ENCODE results near the gene GCSAM.

GCSAM gene, protein sequence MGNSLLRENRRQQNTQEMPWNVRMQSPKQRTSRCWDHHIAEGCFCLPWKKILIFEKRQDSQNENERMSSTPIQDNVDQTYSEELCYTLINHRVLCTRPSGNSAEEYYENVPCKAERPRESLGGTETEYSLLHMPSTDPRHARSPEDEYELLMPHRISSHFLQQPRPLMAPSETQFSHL

DNA sequence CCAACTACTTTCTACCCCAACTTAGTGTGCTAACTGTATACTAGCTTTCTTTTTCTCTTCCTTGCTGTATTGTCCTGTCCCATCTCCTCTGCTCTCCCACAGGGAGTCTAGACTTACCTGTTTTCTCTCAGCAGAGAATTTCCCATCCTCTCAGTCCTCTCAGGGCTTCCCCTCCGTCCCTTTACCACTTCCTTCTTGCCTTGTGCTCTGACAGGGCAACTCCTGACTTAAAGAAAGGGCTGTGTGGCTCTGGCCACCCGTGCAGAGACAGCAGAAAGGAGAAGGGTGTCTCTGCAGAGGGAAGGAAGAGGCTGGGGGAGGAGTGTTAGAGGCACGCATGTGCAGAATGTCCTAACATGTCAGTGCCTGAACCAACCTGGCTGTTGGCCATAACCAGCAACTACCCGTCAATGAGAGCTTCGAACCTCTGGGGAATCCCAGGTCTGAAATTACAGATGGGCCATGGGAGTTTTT is at the start of gene GCSAM:
TSS of gene GCSAM (minus strand) at position 274 of the 474 bp plus-strand sequence. CDS start at position 146, 128 bp downstream.
- intact Hi-C loops (cut with DNase I) = no loop called here
- DNase-seq = peak in 40 of 42 donors; percentile 3 to 67 (median 44)

DNA sequence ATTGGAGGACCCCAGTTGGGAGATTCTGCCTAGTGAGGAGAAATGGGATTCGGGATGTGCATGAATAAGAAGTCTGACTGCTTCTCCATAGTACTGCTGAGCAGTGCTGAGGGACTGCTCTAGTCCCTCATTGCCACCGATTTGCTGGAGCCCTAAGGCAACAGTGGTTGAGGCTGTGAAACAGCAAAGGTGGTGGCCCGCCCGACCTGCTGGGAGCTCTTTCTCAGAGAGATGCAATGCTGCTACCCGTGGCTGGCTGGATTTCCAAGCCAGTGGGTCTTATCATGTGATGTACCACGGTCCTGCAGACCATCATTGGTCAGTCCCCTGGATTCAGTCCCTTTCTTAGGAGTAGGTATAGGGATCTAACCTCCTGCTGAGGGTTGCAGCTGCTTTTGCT is 42.6 kb upstream of the GCSAM start:
- DNase-seq = no peak
- intact Hi-C loops (cut with DNase I) = no loop called here

DNA sequence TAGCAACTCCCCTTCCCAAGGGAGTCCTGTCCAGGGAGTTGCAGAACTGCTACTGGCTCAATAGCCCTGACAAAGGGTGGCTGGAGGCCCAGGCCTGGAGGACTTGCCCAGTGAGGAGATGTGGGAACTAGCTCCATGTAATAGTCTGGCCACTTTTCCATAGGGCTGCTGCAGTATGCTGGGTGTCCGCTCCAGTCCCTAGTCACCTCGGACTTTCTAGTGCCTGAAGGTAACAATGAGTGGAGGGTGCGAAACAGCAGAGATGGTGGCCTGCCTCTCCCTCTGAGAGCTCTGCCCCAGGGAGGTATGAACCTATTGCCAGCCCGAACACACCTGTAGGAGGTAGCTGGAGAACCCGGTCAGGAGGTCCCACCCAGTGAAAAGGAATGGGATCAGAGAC is 42.0 kb upstream of the GCSAM start:
- DNase-seq = no peak
- intact Hi-C loops (cut with DNase I) = no loop called here

DNA sequence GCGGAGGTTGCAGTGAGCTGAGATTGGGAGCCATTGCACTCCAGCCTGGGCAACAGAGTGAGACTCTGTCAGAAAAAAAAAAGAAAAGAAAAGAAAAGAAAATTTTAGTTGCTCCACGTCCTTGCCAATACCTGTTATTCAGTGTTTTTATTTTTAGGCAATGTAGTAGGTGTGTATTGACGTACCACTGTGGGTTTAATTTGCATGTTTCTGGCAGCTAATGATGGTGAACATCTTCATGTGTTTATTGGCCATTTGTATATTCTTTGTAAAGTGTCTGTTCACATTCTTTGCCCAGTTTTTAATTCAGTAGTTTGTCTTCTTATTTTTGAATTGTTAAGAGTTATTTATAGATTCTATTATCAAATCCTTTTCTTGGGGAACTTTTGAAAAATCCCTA is 38.1 kb upstream of the GCSAM start:
- intact Hi-C loops (cut with DNase I) = no loop called here
- no peak for DNase-seq

DNA sequence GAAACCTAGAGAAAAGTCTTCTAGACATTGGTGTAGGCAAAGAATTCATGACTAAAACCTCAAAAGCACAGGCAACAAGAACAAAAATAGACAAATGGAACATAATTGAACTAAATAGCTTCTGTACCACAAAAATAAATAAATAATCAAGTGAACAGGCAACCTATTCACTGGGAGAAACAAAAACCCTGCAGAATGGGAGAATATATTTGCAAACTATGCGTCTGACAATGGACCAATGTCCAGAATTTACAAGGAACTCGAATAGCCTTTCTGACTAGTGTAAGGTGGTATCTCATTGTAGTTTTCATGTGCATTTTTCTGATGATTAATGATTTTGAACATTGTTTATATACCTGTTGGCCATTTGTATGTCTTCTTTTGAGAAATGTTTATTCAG is 37.0 kb upstream of the GCSAM start:
- no peak for DNase-seq
- intact Hi-C loops (cut with DNase I) = no loop called here

DNA sequence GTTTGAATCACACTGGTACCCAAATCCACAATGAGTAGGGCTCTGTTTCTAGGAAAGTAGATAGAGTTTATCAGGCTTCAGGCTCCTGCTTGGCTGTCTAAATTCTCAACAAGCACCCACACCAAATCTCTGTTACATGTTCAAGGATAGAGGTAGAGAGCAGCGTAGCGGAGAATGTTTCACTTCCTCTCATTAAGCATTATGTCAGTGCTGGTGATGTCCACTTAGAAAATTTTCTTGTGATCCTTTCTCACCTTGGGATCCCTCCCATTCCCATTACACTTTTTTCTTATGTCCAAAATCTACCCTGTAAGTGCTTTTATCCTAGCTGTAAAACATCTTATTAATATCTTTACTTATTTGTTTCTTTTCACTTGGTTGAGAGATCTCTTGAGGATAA is 34.7 kb upstream of the GCSAM start:
- intact Hi-C loops (cut with DNase I) = no loop called here
- no peak for DNase-seq

DNA sequence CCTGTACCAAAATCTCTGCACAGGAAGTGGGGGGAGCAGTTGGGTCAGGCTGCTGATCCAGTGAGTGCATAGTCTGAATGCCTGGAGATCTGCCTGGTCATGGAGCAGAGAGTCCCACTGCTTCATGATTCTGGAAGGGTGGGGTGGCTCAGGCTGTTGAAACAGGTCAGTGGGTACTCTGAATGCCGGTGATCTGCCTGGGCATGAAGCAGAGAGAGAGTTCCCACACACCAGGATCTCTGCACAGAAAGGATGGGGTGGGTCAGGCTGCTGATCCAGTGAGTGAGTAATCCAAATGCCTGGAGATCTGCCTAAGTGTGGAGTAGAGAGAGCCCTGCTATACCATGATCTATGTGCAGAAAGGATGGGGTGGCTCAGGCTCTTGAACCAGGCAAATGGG is 16.1 kb upstream of the GCSAM start:
- no peak for DNase-seq
- intact Hi-C loops (cut with DNase I) = no loop called here

DNA sequence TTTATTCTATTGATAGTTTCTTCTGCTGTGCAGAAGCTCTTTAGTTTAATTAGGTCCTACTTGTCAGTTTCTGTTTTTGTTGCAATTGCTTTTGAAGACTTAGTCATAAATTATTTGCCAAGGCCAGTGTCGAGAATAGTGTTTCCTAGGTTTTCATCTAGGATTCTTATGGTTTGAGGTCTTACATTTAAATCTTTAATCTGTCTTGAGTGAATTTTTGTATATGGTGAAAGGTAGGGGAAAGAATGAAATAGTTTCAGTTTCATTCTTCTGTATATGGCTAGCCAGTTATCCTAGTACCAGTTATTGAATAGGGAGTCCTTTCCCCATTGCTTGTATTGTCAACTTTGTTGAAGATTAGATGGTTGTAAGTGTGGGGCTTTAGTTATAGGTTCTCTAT is 10.6 kb upstream of the GCSAM start:
- no peak for DNase-seq
- intact Hi-C loops (cut with DNase I) = no loop called here

DNA sequence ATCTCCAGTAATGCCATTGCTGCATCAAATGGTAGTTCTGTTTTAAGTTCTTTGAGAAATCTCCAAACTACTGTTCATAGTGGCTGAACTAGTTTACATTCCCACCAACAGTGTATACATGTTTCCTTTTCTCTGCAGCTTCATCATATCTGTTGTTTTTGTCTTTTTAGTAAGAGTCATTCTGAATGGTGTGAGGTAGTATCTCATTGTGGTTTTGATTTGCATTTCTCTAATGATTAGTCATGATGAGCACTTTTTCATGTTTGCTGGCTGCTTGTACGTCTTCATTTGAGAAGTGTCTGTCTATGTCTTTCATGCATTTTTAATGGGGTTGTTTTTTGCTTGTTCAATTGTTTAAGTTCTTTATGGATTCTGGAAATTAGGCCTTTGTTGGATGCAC is 10.2 kb upstream of the GCSAM start:
- intact Hi-C loops (cut with DNase I) = no loop called here
- no peak for DNase-seq

DNA sequence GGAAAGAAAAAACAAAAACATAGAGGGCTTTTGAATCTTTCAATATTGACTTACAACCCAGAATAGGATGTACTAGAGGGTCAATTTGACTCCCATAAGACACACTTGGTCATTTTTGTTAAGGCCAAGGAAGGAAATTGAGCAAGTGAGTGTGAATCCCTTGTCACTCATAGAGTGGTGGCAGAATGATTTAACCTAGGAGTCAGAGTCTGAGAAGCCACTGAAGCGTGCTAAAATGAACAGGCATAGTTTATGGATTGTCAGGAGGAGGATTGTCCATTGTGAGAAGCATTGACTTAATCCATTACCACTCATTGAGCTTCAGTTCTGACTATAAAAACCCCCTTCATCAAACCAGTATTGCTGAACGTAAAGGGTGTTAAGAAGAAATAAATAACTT is 8.2 kb upstream of the GCSAM start:
- DNase-seq = no peak
- intact Hi-C loops (cut with DNase I) = no loop called here

DNA sequence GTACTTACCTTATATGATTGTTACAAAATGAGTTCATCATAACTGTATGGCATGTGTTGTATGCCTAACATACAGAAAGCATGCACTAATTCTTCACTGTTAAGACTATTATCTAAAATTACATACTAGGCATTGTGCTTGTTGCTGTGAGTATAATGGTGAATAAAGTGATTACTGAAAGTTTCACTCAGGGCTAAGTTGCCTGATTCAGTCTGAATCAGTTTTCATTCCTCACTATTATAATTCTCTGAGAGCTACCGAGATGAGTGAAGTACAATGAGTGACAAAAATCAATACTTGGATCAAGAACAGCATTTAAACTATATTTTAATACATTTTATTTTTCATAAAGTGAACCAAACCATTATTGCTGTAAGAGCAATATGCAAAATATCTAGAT is 7.5 kb upstream of the GCSAM start:
- intact Hi-C loops (cut with DNase I) = no loop called here
- DNase-seq = no peak

DNA sequence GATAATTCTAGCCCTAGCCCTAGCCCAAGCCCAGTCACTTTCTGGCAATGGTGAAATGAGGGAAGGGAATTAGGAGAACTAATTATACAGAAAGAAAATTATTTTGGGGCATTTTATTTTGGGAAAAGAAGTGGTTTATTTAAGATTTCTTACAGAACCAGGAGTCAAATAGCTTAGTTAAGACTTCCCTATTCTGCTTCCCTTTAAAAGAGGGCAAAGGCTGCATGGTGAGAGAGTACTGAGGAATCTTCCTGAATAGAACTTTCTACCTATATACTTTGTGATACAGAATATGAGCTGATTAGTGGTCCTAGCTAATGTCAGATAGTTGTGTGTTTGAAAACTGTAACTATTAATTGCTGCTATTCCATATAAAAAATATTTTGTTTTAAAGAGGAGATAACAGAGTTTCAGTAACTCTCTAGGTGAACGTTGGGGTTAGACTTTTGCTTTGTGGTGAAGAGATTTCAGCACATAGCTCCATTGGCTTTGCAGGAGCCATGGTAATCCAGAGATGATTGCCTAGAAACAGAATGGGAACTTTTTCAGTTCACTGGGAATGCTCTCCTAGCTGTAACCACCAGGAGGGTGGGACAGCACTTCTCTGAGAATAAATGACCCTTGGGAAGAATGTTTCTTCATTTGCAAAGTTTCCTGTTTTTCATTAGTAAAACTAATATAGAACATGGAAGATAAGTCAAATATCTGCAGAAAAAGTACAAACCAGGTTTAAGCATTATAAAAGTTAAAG is 5.3 kb upstream of the GCSAM start:
- no peak for DNase-seq
- intact Hi-C loops (cut with DNase I) = no loop called here

DNA sequence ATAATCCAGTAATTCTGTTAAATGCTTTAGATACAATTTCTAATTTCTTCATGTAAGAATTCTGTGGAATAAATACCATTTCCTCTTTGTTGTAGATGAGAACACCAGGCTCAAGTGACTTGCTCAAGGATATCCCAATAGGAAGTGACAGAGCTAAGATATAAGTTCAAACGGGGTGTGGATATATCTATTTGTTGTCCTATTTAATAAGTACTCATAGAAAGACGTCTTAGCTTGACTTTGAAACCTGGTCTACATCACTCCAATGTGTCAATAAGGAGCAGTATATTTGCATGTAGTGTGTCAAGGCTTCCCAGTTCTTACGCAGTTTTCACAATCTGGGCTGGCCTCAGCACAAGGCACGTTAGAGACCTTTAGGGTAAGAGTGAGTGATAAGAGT is 4.7 kb upstream of the GCSAM start:
- intact Hi-C loops (cut with DNase I) = no loop called here

DNA sequence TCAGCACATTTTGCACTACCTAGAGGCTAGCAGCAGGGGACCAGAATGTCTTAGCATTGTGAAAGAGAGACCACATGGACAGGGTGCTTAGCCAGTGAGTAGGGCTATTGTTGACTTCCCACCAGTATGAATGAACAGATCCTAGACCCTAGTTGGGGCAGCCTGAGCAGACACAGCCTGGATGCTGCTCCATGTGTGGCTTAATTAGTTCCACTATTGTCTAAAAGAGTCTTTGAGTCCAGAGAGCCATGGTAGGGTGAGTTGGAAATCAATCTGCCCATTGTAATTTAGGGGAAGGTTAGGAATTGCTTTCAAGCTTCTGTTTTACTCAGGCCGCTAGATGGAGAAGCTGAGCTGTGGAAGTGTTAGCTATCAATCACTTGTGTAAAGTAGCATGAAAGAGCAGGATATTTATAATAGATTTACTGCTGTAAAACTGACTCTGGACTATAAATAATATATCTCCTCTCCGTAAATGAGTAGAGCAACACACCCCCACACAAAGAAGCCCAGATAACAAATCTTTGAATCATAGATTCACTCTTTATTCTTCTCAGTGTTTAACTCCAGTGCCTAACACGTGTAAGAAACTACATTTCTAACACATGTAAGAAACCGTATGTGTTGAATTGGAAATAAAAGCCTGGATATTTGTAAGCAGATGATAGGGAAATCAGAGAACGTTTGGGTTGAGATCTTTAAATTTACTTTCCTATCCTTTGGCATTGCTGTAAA is 4.1 kb upstream of the GCSAM start:
- peak in 34 of 42 donors; percentile 4 to 81 (median 58) for DNase-seq
- intact Hi-C loops (cut with DNase I) = no loop called here

More for the DNA sequence above, 4.7 kb upstream of the GCSAM start:
- no peak for DNase-seq

DNA sequence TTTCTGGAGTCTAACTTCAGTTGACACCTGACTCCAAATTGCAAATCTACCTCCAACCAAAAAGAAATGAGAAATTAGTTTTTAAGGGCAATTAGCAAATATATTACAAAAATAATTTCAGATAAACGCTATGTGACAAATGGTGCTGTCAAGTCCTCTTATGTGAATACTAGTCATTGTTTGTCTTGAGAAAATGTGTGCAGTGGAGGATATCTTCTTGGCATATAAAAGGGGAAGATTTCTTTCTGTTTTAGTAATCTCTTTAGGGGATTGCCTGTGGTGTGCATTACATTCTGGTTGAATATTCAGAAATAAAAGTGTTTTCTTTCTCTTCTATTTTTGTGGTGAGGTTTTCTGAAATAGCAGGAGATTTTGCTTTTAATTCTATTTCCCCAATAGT is 3.0 kb upstream of the GCSAM start:
- intact Hi-C loops (cut with DNase I) = no loop called here
- DNase-seq = no peak

DNA sequence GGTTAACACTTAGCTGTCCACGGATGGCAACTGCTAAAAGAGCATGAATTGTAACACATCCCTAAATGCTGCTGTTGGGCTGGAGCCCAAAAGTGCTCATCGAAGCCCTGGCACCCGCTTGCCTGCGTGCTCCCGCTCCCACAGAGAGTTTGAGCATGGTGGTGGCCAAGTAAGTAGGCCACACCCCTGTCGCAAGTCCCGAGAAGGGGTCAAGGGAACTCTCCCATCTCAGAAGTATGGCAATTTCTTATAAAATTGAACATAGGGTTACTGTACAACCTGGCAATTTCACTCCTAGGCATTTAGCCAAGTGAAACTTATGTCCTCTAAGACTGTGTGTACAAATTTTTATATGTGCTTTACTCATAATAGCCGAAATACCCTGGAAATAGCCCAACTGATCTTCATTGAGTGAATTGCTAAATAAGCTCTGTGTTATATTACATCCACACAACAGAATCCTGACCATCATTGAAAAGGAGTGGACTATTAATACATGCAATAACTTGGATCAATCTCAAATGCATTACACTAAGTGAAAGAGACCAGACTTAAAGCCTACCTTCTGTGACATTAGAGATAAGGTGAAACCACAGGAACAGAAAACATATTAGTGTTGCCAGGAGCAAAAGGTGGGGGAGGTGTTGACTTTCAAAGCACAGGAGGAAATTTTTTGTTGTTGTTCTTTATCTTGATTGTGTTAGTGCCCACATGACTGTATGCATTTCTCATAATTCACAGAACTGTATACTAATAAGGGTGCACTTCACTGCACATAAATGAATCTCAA is 1.5 kb upstream of the GCSAM start:
- intact Hi-C loops (cut with DNase I) = no loop called here
- no peak for DNase-seq

DNA sequence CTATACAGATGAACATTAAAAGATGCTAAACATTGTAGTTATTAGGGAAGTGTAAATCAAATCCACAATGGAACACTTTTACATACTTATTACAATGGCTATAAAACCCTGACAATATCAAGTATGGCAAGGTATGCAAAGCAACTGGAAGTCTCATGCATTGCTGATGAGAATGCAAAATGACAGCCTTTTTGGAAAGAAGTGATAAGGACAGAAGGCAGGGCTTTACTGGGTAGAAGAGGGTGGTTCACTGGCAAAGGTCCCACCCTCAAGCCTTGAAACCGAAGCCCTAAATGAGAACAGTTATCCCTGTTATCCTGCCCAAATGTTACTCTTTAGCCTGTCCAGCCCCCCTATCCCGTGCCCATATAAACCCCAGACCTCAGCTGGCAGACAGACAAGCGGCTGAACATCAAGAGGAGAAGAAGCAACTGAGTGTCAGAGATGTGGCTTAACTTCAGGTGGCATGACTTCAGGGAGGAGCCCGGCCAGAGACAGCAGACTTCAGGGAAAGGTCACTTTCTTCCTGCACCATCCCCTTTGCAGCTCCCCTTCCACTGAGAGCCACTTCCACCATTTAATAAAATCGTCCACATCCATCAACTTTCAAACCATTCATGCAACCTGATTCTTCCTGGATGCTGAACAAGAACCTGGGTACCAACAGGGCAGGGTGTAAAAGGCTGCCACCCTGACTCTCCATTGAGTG is 732 bp upstream of the GCSAM start:
- intact Hi-C loops (cut with DNase I) = no loop called here
- DNase-seq = no peak

DNA sequence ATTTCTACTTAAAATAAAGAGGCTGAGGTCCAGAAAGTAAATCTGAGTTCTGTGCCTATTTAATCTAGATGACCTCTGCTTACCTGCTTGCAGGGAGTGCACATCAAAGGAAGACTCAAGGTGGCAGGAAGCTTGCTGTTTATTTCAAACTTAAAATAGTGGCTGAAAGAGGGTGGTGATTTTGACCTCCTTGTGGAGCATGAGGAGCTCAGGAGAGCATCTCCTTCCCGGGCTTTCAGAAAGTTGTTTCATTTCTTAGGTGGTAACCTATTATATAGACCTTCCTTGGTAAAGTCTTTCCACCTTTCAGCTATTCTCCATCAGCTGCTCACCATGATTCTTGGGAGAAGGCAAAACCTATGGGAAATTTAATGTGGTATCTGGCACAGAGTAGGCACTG is 494 bp downstream of the GCSAM start:
- DNase-seq = no peak
- intact Hi-C loops (cut with DNase I) = no loop called here

DNA sequence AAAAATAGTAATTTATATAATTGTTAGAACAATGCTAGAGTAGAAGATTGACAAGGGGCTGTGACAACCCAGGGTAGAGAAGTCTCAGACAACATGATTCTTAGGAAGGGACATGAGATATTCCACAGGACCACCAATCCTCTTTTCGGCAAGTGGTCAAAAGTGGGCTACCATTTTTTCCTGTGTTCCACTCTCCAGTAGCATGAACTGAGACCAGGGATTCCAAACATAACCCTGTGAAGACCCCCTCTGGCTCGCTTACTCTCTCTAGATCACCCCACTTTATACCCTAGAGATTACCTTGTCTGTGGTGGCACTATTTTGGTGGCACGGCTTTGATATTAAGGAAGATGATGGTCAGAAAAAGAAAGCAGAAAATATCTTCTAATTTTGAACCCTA is 960 bp downstream of the GCSAM start:
- no peak for DNase-seq
- intact Hi-C loops (cut with DNase I) = no loop called here
